ENCODE data around the gene MED27.

The MED27 gene

DNA sequence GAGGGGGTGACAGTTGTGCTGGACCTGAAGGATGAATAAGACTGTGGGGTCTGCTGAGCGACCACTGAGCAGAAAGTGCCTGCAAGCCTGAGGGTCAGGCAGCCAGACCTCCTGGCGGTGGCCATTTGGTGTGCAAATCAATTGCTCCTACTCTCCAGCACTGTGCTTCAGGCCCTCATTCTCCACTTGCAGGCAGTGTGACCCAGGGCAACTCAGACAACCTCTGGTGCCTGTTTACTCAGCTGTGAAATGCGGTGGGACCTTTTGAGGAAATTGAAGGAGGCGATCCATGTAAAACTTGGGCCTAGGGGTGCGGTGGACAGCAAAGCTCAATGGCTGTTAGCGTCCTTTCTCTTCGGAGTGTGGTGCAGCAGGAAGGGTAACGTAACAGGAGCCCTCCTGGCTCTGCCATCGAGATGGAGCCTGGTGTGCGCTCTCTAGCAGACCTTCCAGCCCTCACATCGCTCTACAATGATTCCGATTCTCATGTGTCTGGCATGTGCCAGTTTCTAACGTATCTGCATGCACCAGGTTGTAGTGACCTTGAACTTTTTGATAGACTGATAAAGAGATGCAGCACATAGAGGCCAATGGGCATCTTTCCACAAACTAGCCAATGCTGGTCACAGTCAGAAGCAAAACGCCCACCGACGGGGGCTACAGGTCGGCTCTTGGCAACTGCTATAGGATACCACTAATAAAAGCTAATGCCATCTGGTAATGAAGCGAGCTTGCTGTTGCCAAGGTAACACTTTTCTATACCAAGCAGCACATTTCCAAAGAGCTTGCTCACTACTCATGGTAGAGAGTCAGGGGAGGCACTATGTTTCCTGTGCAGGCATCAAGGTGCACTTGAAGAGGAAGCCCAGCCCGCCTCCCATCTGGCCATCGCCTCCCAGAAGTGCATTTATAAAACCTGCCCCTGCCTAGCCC, 180.1 kb downstream of the MED27 start:
- H3K4me3 ChIP-seq (replicated peaks; ENCODE audit: low read depth, low read length), result no peak overlapping the region
- no peak for DNase-seq (ENCODE audit: low read depth)
- no peak for TF ChIP-seq CTCF (IDR thresholded peaks at IDR 0.05; ENCODE audit: low read length, missing control alignments)

DNA sequence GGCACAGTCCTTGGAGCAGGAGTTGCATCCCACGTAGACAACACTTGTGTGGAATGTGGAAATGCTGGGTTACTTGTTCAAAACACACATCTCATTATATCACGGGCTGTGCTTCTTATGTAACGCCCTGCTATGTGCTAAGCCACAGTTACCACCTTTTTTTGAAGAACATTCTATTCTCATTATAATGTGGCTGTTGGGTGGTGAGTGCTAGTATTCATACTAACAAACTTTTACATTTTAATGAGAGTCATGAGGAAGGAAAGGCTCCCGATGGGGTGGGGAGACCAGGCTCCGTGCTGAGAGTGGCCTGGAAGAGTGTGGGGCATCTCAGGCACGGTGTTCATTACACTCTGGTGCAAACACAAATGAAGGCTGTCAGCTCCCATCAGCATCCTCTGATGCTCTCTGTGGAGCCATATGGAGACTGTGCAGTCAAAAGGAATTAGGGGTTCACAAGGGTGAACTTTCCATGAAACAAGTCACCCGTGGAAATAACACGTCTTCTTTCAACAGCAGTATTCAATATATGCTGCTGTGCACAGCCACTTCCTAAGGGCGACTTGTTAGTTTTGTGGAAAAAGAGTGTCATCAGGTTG, 186.7 kb downstream of the MED27 start:
- TF ChIP-seq CTCF (IDR thresholded peaks at IDR 0.05; ENCODE audit: low read length, missing control alignments), result no peak
- H3K4me3 ChIP-seq (replicated peaks; ENCODE audit: low read depth, low read length), result no peak overlapping the region
- DNase-seq (ENCODE audit: low read depth), result no peak

DNA sequence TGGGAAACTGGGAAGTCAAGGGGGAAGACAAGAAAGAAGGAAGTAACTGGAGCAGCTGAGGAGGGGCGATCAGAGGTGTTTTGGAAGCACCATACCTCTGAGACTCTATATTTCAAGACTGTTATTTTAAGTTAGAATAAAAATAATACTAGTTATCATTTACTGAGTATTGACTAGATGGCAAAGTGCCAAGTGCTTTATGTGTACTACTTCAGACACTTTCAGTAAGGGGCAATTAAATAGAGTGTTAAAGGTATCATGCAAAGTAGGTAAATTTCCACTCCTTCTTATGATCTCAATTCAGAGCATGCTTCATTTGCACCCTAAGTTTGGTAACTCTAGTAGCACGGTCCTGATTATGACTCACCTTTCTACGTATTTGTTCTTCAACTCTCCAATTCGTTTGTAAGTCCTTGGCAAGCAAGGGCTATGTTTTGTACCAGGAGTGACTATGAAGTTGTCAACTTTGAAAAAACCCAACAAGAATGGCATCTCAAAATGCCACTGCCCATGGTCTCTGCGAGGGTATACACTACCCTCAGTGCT, 187.4 kb downstream of the MED27 start:
- DNase-seq (ENCODE audit: low read depth), result no peak
- no peak for TF ChIP-seq CTCF (IDR thresholded peaks at IDR 0.05; ENCODE audit: low read length, missing control alignments)
- H3K4me3 ChIP-seq (replicated peaks; ENCODE audit: low read depth, low read length), result no peak overlapping the region

- no peak for TF ChIP-seq CTCF (IDR thresholded peaks at IDR 0.05; ENCODE audit: low read length, missing control alignments)
- DNase-seq (ENCODE audit: low read depth), result no peak
- no peak overlapping the region for H3K4me3 ChIP-seq (replicated peaks; ENCODE audit: low read depth, low read length)
Measured at GRCh38 chr9:131891598-131891997, 188.1 kb downstream of the MED27 start.

- TF ChIP-seq CTCF (IDR thresholded peaks at IDR 0.05; ENCODE audit: low read length, missing control alignments), result no peak
- DNase-seq (ENCODE audit: low read depth), result no peak
- H3K4me3 ChIP-seq (replicated peaks; ENCODE audit: low read depth, low read length), result no peak overlapping the region
Measured at GRCh38 chr9:131889437-131890251, 190.0 kb downstream of the MED27 start.

- no peak for TF ChIP-seq CTCF (IDR thresholded peaks at IDR 0.05; ENCODE audit: low read length, missing control alignments)
- DNase-seq (ENCODE audit: low read depth), result no peak
- no peak overlapping the region for H3K4me3 ChIP-seq (replicated peaks; ENCODE audit: low read depth, low read length)
Measured at GRCh38 chr9:131888923-131889322, 190.7 kb downstream of the MED27 start.

All from fibroblast of pulmonary artery (primary cell).